ENCODE results near the gene TRIM24.

TRIM24 gene

GRCh38 chr7:138500892-138501291 is 40.8 kb downstream of the TRIM24 start:
- Histone ChIP-seq H3K36me3 (replicated peaks) (no peaks in the 10 kb centered on the region), H3K4me3 (ENCODE audit: low read depth, low read length) (no peak overlapping the region), H3K27ac (no peak overlapping the region), H3K27me3 (replicated peaks) (no peaks in the 10 kb centered on the region)
- TF ChIP-seq CTCF (IDR thresholded peaks at IDR 0.05; ENCODE audit: low read depth, low read length, missing control alignments) = no peak
- no peak for DNase-seq
- in situ Hi-C loops (cut with HindIII; ENCODE audit: low pct_ligation_motif_present, low sequenced_read_pairs) = no loop called here

GRCh38 chr7:138502023-138502767 is 42.1 kb downstream of the TRIM24 start:
- Histone ChIP-seq H3K27me3 (replicated peaks) (no peaks in the 10 kb centered on the region), H3K4me3 (ENCODE audit: low read depth, low read length) (no peak overlapping the region), H3K36me3 (replicated peaks) (no peaks in the 10 kb centered on the region), H3K27ac (no peak overlapping the region)
- DNase-seq = no peak
- in situ Hi-C loops (cut with HindIII; ENCODE audit: low pct_ligation_motif_present, low sequenced_read_pairs) = no loop called here
- no peak for TF ChIP-seq CTCF (IDR thresholded peaks at IDR 0.05; ENCODE audit: low read depth, low read length, missing control alignments)

GRCh38 chr7:138505361-138505873 is 45.4 kb downstream of the TRIM24 start:
- no peak for TF ChIP-seq CTCF (IDR thresholded peaks at IDR 0.05; ENCODE audit: low read depth, low read length, missing control alignments)
- in situ Hi-C loops (cut with HindIII; ENCODE audit: low pct_ligation_motif_present, low sequenced_read_pairs) = no loop called here
- no peak overlapping the region for H3K27ac ChIP-seq
- DNase-seq = no peak
- H3K27me3 ChIP-seq (replicated peaks) = no peaks in the 10 kb centered on the region
- no peaks in the 10 kb centered on the region for H3K36me3 ChIP-seq (replicated peaks)
- H3K4me3 ChIP-seq (ENCODE audit: low read depth, low read length) = no peak overlapping the region

- no peak for TF ChIP-seq CTCF (IDR thresholded peaks at IDR 0.05; ENCODE audit: low read depth, low read length, missing control alignments)
- Histone ChIP-seq H3K36me3 (replicated peaks) (no peaks in the 10 kb centered on the region), H3K27me3 (replicated peaks) (no peaks in the 10 kb centered on the region), H3K4me3 (ENCODE audit: low read depth, low read length) (no peak overlapping the region), H3K27ac (no peak overlapping the region)
- DNase-seq = no peak
- in situ Hi-C loops (cut with HindIII; ENCODE audit: low pct_ligation_motif_present, low sequenced_read_pairs) = no loop called here
Measured at GRCh38 chr7:138506764-138507163, 46.7 kb downstream of the TRIM24 start.

- TF ChIP-seq CTCF (IDR thresholded peaks at IDR 0.05; ENCODE audit: low read depth, low read length, missing control alignments) = no peak
- no peak overlapping the region for H3K4me3 ChIP-seq (ENCODE audit: low read depth, low read length)
- no peaks in the 10 kb centered on the region for H3K36me3 ChIP-seq (replicated peaks)
- in situ Hi-C loops (cut with HindIII; ENCODE audit: low pct_ligation_motif_present, low sequenced_read_pairs) = no loop called here
- no peaks in the 10 kb centered on the region for H3K27me3 ChIP-seq (replicated peaks)
- no peak overlapping the region for H3K27ac ChIP-seq
- DNase-seq = no peak
Measured at GRCh38 chr7:138510003-138510402, 49.9 kb downstream of the TRIM24 start.

All from brain microvascular endothelial cell (primary cell).